IPS DF 6.9 (cell line): ENCODE data around the gene GDA.
"Not testable (repeated sequence)": the region's sequence is repeated elsewhere in the genome, so short reads cannot be mapped to it uniquely, and the experiment has no call there.

ENCODE experiments used
- DNase-seq: peaks from one replicate; pipeline ENCODE4 v3.0.0-alpha.2; 2013; ENCODE audit warnings: low read depth, low spot score
- H3K27ac ChIP-seq: one replicate; pipeline ENCODE4 v1.5.1; 2013; ENCODE audit warnings: low read length, control low read depth
- H3K27me3 ChIP-seq: 2 replicates; pipeline ENCODE4 v1.6.1; 2013; ENCODE audit warnings: mild to moderate bottlenecking, low read length; ENCODE audit not compliant: control insufficient read depth, insufficient read depth
- H3K36me3 ChIP-seq: 2 replicates; pipeline ENCODE4 v1.6.1; 2013; ENCODE audit warnings: low read length; ENCODE audit not compliant: control insufficient read depth, insufficient read depth
- H3K4me1 ChIP-seq: 2 replicates; pipeline ENCODE4 v1.6.1; 2013; ENCODE audit warnings: low read length; ENCODE audit not compliant: control insufficient read depth, insufficient read depth
- H3K4me3 ChIP-seq: 2 replicates; pipeline ENCODE4 v1.5.1; 2013; ENCODE audit warnings: mild to moderate bottlenecking, low read length
- H3K9me3 ChIP-seq: 2 replicates; pipeline ENCODE4 v1.6.1; 2013; ENCODE audit warnings: low read length, inconsistent platforms; ENCODE audit not compliant: control insufficient read depth, insufficient read depth
- WGBS: extraction: QIAGEN DNeasy Blood & Tissue Kit; methylation state at CpG from one replicate; pipeline ENCODE4 v1.1.7; 2013; ENCODE audit warnings: mixed read lengths, missing lambda C conversion rate; ENCODE audit not compliant: insufficient read length, insufficient coverage; 5-methylcytosine and 5-hydroxymethylcytosine counted together

GDA gene

GRCh38 chr9:72247549-72247948 is 98.3 kb downstream of the GDA start:
- H3K4me3 ChIP-seq = no peak overlapping the region
- no peak overlapping the region for H3K27ac ChIP-seq
- no CpG with 5 or more reads among the region's 3 CpGs for WGBS
- no peaks in the 10 kb centered on the region for H3K4me1 ChIP-seq
- no peaks in the 10 kb centered on the region for H3K9me3 ChIP-seq
- H3K27me3 ChIP-seq = no peaks in the 10 kb centered on the region
- no peak for DNase-seq
- no peaks in the 10 kb centered on the region for H3K36me3 ChIP-seq

GRCh38 chr9:72251589-72251988 is 102.3 kb downstream of the GDA start:
- Histone ChIP-seq H3K27me3 (no peaks in the 10 kb centered on the region), H3K9me3 (no peaks in the 10 kb centered on the region), H3K4me3 (no peak overlapping the region), H3K36me3 (no peaks in the 10 kb centered on the region), H3K27ac (no peak overlapping the region), H3K4me1 (no peaks in the 10 kb centered on the region)
- DNase-seq = no peak
- no CpG with 5 or more reads among the region's 1 CpG for WGBS

GRCh38 chr9:72254901-72255545 is 105.8 kb downstream of the GDA start:
- Histone ChIP-seq H3K36me3 (no peaks in the 10 kb centered on the region), H3K27me3 (no peaks in the 10 kb centered on the region)
- no CpG with 5 or more reads among the region's 3 CpGs for WGBS

GRCh38 chr9:72255569-72255968 is 106.3 kb downstream of the GDA start:
- no peak overlapping the region for H3K4me3 ChIP-seq
- H3K4me1 ChIP-seq = no peaks in the 10 kb centered on the region
- no peaks in the 10 kb centered on the region for H3K36me3 ChIP-seq
- H3K27ac ChIP-seq = no peak overlapping the region
- H3K9me3 ChIP-seq = no peaks in the 10 kb centered on the region
- no peaks in the 10 kb centered on the region for H3K27me3 ChIP-seq
- no peak for DNase-seq
- WGBS = no CpG with 5 or more reads among the region's 4 CpGs

More at GRCh38 chr9:72254901-72255545, 105.8 kb downstream of the GDA start:
- DNase-seq = no peak
- Histone ChIP-seq H3K4me3 (no peak overlapping the region), H3K4me1 (no peaks in the 10 kb centered on the region), H3K9me3 (no peaks in the 10 kb centered on the region), H3K27ac (no peak overlapping the region)

- Histone ChIP-seq H3K4me1 (no peaks in the 10 kb centered on the region), H3K27ac (no peak overlapping the region), H3K9me3 (no peaks in the 10 kb centered on the region), H3K4me3 (no peak overlapping the region), H3K36me3 (no peaks in the 10 kb centered on the region), H3K27me3 (no peaks in the 10 kb centered on the region)
- DNase-seq = no peak
- WGBS = no CpG with 5 or more reads among the region's 6 CpGs
Measured at GRCh38 chr9:72256931-72257330, 107.7 kb downstream of the GDA start.

- no CpG with 5 or more reads among the region's 3 CpGs for WGBS
Measured at GRCh38 chr9:72257814-72258213, 108.6 kb downstream of the GDA start.

GRCh38 chr9:72262063-72262462 is 112.8 kb downstream of the GDA start:
- Histone ChIP-seq H3K9me3 (no peaks in the 10 kb centered on the region), H3K36me3 (no peaks in the 10 kb centered on the region), H3K27ac (no peak overlapping the region), H3K4me1 (0 out of 2 replicates have a peak, but pooled peaks cover 1% of the 10 kb centered on the region), H3K27me3 (no peaks in the 10 kb centered on the region), H3K4me3 (no peak overlapping the region)
- DNase-seq = no peak
- no CpG with 5 or more reads among the region's 2 CpGs for WGBS

More at GRCh38 chr9:72257814-72258213, 108.6 kb downstream of the GDA start:
- Histone ChIP-seq H3K9me3 (no peaks in the 10 kb centered on the region), H3K27me3 (no peaks in the 10 kb centered on the region), H3K4me1 (no peaks in the 10 kb centered on the region), H3K36me3 (no peaks in the 10 kb centered on the region), H3K27ac (no peak overlapping the region), H3K4me3 (no peak overlapping the region)
- no peak for DNase-seq

GRCh38 chr9:72263572-72263971 is 114.3 kb downstream of the GDA start:
- WGBS = no CpG with 5 or more reads among the region's 1 CpG
- H3K27me3 ChIP-seq = no peaks in the 10 kb centered on the region

GRCh38 chr9:72268961-72269360 is 119.7 kb downstream of the GDA start:
- H3K4me1 ChIP-seq = no peaks in the 10 kb centered on the region
- no peaks in the 10 kb centered on the region for H3K27me3 ChIP-seq
- no peak overlapping the region for H3K27ac ChIP-seq
- no peaks in the 10 kb centered on the region for H3K36me3 ChIP-seq
- H3K4me3 ChIP-seq = no peak overlapping the region
- no peak for DNase-seq
- H3K9me3 ChIP-seq = no peaks in the 10 kb centered on the region
- no CpG with 5 or more reads among the region's 3 CpGs for WGBS

More at GRCh38 chr9:72263572-72263971, 114.3 kb downstream of the GDA start:
- H3K36me3 ChIP-seq = no peaks in the 10 kb centered on the region
- no peak overlapping the region for H3K27ac ChIP-seq
- DNase-seq = no peak
- H3K9me3 ChIP-seq = no peaks in the 10 kb centered on the region
- 0 out of 2 replicates have a peak, but pooled peaks cover 1% of the 10 kb centered on the region for H3K4me1 ChIP-seq
- H3K4me3 ChIP-seq = no peak overlapping the region

- not testable (repeated sequence) for H3K9me3 ChIP-seq, H3K4me1 ChIP-seq, H3K27ac ChIP-seq, H3K27me3 ChIP-seq, H3K36me3 ChIP-seq, DNase-seq, H3K4me3 ChIP-seq
- no CpG with 5 or more reads among the region's 3 CpGs for WGBS
Measured at GRCh38 chr9:72270359-72270758, 121.1 kb downstream of the GDA start.
